GM12892 (cell line): Measurements from ENCODE around the gene LSR.

ENCODE experiments used
- POLR2A ChIP-seq: IDR thresholded peaks from 2 replicates; pipeline ENCODE4 v1.6.1; 2011; ENCODE audit warnings: low read depth, low read length, control low read depth
- POLR2AphosphoS5 ChIP-seq: IDR thresholded peaks from 2 replicates; pipeline ENCODE4 v1.6.1; 2011; ENCODE audit warnings: low read depth, low read length, control low read depth
- TAF1 ChIP-seq: IDR thresholded peaks from 2 replicates; pipeline ENCODE4 v1.6.1; 2011; ENCODE audit warnings: low read depth, mild to moderate bottlenecking, control low read depth, low read length, borderline replicate concordance

DNA sequence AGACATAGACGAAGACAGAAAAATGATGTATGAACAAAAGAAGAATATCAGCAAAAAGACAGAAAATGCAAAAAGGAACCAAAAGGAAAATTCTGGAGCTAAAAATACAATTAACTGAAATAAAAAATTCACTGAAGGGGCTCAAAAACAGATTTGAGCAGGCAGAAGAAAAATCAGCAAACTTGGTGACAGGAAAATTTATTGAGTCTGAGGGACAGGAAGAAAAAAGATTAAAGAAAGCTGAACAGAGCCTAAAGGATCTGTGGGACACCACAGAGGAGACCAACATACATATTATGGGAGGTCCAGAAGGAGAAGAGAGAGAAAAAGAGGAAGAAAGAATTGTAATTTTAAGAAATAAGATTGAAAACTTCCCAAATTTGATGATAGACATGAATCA is 7.4 kb upstream of the LSR start:
- no peak for TF ChIP-seq POLR2A
- TF ChIP-seq POLR2AphosphoS5 = no peak
- no peak for TF ChIP-seq TAF1
